GM18867 (cell line): ENCODE data around the gene PGAM2.

Source experiments
- ATAC-seq: cut with Tn5 transposase; IDR thresholded peaks from one replicate; pipeline ENCODE4 v1.9.1; 2021; ENCODE audit warnings: mild to moderate bottlenecking, moderate library complexity; ENCODE audit not compliant: unreplicated experiment

PGAM2 gene

DNA sequence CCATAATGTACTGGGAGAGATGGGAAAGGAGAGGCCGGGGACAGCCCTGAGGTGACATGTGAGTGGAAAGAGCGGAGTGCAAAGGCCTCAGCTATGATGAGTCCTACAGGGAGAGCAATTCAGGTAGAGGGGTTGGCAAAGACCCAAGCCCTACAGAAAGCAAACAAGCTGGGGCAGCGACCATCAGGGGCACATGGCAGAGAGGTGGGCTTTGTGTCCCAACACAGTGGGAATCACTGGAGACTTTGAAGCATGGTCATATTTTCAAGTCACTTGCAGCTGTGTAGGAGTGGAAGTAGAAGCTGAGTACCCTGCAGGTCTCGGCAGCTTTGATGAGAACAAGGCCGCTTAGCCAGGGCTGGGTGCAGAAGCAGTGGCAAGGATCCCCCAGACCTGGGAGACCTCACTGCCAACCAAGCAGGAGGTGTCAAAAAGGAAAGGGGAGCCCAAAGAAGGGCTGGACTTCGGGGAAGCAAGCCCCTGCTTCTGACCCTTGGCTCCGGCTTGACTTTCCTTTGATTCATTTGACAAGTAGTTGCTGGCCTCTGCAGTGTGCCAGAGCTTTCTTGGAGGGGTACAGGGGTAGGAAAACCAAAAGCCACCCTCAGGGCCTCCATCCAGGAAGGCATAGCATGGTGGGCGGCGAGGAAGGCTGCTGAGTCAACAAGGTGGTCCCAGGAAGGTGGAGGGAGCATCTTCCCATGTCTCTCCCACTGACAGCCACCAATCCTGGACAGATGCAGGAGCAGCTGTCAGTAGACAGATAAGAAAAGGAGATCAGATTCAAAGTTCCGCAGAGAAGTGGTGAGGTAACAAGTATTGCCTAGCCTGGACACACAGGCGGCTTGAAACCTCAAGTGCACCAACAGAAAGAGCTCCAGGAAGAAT is 1.9 kb upstream of the PGAM2 start:
- ATAC-seq: no peak

DNA sequence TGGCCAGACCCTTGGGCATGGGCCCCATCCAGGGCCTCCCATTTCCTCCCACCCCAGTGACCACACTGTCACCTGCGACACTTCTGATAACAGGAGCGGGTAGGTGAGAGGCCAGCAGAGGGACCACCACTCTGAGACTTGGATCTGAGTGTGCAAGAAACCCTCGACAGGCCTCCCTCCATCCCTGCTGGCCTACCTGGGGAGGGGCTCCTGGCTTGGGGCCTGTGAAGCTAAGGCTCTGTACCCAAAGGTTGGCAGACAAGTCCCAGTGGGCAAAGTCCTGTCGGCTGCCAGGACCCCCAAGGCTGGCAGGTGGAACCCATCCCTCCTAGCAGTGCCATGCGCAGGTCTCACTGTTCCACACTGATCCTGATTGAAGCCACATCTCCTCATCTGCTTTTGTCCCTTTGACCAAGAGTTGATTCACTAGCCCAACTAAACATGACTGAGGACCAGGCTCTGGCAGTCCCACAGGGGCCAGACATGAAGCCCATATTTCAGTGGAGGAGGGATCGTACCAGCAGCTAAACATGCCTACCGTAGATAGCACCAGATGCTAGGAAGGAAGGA is 1.2 kb upstream of the PGAM2 start:
- no peak for ATAC-seq

GRCh38 chr7:44066111-44066460 is 719 bp upstream of the PGAM2 start:
- no peak for ATAC-seq

DNA sequence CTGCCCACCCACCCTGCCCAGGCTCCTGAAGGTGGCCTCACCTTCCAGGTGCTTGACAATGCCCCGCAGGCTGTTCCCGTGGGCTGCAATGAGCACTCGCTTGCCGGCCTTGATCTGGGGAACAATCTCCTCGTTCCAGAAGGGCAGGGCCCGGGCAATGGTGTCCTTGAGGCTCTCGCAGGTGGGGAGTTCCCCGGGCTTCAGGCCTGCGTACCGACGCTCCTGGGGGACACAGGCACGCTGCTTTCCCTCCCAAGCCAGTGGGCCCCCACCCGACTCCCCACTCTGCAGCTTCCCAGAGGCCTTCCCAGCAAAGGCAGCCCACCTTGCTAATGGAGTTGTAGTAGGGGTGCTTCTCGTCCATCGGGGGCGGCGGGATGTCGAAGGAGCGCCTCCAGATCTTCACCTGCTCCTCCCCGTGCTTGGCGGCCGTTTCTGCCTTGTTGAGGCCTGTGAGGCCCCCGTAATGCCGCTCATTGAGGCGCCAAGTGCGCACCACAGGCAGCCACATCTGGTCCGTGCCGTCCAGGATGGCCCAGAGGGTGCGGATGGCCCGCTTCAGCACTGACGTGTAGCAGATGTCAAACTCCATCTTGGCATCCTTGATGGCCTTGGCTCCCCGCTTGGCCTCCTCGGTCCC is 456 bp downstream of the PGAM2 start:
- ATAC-seq: no peak

DNA sequence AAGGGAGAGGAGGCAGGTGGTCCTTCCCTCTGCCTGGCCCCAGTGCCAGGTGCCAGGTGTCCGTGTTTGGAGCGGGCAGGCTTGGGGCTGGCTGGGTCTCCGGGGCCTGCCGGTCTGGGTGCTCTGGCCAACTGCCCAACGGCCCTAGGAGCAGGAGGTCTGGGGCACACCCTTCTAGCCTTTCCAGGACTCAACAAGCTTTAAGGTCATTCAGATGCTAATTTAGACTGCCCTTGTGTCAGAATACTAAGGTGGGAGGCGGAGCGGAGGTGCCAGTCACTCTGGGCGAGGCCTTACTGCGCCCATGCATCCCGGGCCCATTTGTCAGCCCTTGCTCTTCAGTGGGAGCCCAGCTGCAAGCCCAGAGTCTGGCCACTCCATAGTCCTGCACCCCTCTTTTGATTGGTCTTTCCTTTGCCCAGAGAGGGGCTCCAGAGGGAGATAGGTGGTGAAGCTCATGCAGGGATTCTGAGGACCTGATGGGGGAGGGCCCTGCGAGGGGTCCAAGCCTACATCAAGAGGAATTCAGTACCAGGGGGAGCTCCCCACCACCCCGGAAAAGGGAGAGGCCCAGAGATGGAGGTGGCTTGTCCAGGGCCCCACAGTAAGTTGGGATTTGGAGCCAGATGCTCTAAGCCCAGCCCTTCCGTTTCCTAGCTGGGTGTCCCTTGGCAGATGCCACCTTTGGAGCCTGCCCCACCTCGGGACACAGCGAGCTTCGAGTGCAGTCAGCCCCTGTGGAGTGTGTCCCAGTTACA is 1.3 kb downstream of the PGAM2 start:
- no peak for ATAC-seq

DNA sequence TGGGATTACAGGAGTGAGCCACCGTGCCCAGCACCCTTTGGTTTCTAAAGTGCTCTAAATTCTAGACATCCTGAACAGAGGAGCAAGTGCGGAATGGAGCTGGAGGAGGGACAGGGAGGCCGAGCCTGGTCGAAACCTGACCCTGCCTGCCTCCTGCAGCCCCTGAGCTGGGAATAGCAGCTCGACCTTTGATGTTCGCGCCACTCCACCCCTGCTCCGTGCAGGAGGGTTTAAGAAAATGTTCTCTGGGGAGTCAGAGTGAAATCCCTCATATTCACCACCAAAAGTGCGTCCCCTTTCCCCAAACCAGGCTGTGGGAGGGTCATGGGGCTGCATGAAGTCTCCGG is 1.8 kb downstream of the PGAM2 start:
- no peak for ATAC-seq

GRCh38 chr7:44062903-44063295 is 2.5 kb downstream of the PGAM2 start:
- no peak for ATAC-seq

- no peak for ATAC-seq
Observed at GRCh38 chr7:44062180-44062902, 3.0 kb downstream of the PGAM2 start.

DNA sequence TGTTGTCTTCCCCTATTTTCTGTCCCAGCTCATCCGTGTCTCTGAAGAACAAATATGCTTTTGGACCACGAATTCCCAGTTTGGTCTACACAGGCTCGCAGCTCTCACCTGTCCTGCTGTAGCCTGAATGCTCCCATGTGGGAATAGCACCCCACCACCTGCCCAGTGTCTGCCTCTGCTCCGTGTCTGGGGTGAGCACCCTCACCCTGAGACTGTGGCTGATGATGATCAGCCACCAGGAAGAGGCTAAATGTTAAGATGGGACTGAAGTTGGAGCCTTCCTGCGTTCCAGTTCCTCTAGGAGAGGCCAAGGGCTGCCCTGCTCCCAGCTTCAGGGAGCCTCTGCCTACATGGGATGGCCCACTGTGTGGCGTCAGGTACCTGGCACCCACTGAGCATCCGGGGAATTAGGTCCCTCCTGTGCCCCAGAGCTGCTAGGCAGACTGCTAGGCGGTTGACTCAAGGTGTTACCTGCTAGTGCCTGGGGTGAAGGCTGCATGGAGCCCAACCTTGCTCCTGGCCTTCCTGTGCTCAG is 3.7 kb downstream of the PGAM2 start:
- no peak for ATAC-seq

GRCh38 chr7:44060948-44061644 is 4.3 kb downstream of the PGAM2 start:
- ATAC-seq: no peak

DNA sequence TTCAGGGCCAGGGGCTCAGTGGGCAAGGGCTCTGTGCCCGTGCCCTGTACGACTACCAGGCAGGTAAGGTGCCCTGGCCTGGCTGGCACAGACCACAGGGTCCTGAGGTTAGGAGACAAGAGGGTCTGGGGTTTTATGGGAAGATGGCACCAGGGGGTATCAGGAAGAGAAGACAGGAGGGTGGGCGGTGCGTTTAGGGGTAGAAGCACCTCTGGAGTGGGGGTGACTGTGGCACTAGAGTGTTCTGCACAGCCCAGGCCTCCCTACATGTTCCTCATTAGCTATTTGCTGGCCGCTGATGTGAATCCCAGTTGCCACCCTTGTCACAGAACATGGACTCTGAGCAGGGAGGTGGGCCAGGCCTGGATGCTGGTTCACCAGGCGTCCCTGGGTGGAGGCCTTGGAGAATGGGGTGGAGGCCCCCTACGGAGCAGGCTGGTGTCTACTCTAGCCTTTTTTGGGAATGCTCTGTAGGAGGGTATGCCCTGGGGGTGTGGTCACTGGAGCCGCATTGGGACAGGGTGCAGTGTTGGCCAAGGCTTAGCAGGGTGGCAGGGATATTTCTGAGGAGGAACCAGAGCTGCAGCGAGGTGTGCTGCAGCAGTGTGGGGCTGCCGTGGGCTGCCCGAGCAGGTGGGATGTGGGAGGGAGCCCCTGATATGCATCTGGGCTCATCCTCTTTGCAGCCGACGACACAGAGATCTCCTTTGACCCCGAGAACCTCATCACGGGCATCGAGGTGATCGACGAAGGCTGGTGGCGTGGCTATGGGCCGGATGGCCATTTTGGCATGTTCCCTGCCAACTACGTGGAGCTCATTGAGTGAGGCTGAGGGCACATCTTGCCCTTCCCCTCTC is 5.0 kb downstream of the PGAM2 start:
- ATAC-seq: no peak

DNA sequence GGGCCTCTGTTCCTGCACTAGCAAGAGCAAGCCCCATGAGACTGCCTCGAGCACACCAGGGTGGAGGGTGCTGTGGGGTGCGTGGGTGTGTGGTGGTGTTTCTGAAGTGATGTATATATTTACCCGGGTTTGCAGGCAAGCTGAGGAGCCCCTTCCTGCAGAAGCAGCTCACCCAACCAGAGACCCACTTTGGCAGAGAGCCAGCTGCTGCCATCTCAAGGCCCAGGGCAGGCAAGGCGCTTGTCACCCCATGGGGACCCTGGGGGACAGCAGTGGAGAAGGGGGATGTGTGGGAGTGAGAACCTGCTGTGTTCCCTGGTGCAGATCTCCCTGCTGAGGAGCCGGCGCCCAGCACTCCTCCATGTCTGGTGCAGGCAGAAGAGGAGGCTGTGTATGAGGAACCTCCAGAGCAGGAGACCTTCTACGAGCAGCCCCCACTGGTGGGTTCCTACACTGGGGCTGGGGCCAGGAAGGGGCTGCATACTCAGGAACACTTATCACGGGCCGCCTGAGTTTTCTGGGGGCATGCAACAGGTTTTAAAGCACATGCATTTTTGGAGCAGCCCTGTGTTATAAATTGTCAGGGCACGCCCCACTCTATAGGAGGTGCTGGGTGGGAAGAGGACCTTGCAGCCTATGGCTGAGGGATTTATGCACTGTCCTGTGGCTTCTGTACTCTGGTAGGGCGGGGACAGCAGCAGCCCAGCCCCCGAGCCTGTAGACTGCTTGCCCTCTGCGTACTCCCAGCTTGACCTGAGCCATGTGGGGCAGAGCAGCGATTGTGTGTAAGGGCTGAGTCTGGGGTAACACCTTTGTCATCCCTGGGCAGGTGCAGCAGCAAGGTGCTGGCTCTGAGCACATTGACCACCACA is 5.9 kb downstream of the PGAM2 start:
- peak; percentile 44 for ATAC-seq

GRCh38 chr7:44058759-44059218 is 6.6 kb downstream of the PGAM2 start:
- ATAC-seq: no peak

DNA sequence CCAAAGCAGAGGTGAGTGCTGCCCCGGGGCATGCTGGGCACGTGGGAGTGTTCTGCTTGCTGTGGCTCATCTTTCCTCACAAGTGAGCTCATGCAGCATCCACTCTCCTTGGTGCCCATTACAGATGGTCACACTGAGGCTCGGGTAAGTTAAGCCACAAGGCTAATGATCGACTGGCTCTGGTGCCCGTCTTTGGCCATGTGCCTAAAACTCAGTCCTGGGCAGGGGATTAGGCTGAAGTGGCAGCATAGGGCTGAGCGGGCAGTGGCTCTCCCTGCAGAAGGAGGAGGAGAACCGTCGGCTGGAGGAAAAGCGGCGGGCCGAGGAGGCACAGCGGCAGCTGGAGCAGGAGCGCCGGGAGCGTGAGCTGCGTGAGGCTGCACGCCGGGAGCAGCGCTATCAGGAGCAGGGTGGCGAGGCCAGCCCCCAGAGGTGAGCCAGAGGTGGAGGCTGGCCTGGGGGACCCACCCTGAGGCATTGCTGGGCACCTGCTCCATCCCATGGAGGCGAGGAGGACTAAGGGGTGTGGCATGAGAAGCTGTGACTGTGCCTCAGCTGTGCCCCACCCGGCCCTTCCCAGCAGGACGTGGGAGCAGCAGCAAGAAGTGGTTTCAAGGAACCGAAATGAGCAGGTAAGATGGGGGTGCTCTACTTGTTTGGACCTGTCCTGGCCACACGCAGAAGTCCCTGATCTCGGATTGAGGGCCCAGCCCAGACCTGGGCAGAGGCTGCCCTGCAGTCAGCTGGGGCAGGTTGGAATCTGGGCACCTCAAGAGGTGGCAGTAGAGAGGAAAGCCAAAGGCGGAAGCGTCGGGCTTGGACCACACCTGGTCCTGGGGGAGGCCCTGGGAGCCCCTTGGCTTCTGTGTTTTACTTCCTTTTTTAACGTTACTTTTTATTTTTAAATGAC is 7.3 kb downstream of the PGAM2 start:
- no peak for ATAC-seq

DNA sequence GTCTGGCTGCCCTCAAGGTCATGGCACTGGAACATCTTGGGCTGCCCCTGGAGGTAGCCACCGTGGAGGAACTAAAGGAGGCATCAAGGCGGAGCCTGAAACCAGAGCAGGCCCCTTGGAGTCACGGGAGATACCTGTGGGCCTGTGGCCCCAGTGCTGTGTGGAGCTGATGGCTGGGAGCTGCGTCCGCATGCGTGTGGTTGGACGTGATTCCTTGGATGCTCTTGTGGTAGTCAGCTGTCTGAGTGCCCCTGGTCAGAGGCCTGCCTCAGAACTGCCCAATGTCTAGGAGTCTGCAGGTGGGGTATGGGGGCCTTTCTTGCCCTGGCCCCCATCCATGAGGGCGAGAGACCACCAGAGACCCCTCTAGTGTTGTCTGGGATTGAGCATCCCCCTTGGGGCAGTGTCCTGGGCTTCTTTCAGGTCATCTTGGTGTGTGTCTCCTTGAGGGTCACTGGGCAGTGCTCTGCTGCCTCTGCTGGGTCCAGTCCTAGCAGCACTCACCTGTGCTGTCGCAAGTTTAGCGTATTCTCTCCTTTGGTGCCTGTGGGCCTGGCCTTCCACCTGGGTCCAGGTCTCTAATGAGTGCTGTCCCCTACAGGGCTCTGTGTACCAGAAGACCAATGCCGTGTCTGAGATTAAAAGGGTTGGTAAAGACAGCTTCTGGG is 8.1 kb downstream of the PGAM2 start:
- no peak for ATAC-seq

DNA sequence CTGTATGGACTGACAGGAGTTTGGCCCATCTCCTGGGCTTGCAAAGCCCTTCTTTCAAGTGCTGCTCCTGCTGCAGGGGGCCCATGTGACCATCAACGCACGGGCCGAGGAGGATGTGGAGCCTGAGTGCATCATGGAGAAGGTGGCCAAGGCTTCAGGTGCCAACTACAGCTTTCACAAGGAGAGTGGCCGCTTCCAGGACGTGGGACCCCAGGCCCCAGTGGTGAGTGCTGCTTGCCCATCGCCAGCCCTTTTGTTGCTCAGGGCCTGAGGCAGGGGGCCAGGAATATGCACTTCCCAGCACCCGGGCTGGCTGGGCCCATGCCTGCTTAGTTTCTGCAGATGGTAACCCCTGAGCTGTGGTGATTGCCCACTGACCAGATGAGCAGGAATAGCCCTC is 8.7 kb downstream of the PGAM2 start:
- no peak for ATAC-seq
